C4-2B (cell line): ENCODE results near the gene LRTM2.

Experiments
- CTCF ChIP-seq: fragments of 450-650 bp; conservative IDR thresholded peaks from 2 replicates; pipeline ENCODE4 v1.5.1; 2017; ENCODE audit warnings: mild to moderate bottlenecking
- ZFX ChIP-seq: fragments of 450-650 bp; IDR thresholded peaks from 2 replicates; pipeline ENCODE4 v1.6.1; 2017

- no peak for TF ChIP-seq CTCF
- no peak for TF ChIP-seq ZFX
Observed at GRCh38 chr12:1810201-1810930, 10.0 kb upstream of the LRTM2 start.
